Mammary epithelial cell (primary cell): ENCODE data around the gene FBXO10.

Experiments
- EZH2 ChIP-seq: IDR thresholded peaks from 2 replicates; pipeline ENCODE4 v1.6.1; 2012; ENCODE audit warnings: low read length, inconsistent platforms, borderline replicate concordance
- TF ChIP-seq, protein P1 (sequence below), 2 donors: IDR thresholded peaks in 1 of 2; conservative IDR thresholded peaks in 1 of 2; 2 replicates each; pipeline ENCODE4 v1.5.1; 2011 to 2012; ENCODE audit warnings: inconsistent platforms in 2 of 2, low read length in 2 of 2, mild to moderate bottlenecking in 2 of 2, control low read depth in 1 of 2, low read depth in 1 of 2; ENCODE audit not compliant: insufficient read depth in 1 of 2; ENCODE audit errors: extremely low read depth in 1 of 2

DNA sequence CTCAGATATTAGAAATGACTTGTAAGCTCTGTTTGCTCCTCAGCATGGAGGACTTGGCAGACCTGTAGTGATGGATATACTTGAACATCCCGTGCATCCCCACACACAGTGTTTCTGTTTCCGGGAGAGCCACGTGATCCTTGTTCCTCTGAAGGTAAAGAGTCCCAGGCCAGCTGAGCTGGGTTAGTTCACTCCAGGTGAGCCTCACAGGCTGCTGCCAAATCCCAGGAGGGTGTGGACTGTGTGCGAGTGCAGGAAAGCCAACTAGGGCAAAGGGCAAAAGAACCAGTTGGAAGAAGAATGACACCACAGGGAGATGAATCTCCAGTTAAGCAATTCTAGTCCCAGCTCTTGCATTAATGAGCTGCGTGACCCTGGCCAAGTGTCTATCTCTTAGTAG, 26.6 kb upstream of the FBXO10 start:
- TF ChIP-seq, protein P1, sequence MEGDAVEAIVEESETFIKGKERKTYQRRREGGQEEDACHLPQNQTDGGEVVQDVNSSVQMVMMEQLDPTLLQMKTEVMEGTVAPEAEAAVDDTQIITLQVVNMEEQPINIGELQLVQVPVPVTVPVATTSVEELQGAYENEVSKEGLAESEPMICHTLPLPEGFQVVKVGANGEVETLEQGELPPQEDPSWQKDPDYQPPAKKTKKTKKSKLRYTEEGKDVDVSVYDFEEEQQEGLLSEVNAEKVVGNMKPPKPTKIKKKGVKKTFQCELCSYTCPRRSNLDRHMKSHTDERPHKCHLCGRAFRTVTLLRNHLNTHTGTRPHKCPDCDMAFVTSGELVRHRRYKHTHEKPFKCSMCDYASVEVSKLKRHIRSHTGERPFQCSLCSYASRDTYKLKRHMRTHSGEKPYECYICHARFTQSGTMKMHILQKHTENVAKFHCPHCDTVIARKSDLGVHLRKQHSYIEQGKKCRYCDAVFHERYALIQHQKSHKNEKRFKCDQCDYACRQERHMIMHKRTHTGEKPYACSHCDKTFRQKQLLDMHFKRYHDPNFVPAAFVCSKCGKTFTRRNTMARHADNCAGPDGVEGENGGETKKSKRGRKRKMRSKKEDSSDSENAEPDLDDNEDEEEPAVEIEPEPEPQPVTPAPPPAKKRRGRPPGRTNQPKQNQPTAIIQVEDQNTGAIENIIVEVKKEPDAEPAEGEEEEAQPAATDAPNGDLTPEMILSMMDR (conservative IDR thresholded peaks at IDR 0.05 in 1 of 2, IDR thresholded peaks at IDR 0.05 in 1 of 2; ENCODE audit: extremely low read depth in 1 of 2, insufficient read depth in 1 of 2, low read depth in 1 of 2, low read length in 2 of 2), result no peak
- no peak for TF ChIP-seq EZH2
